Upper lobe of right lung (tissue), 1 donor: ENCODE data around the gene IL20. TPM values are rescaled to one million over a fixed set of nuclear protein-coding genes. Genes with fewer than 3 reads are reported as not detected.

Experiments used
- ATAC-seq: fragments of 200-7000 bp; cut with Tn5 transposase; one replicate; pipeline ENCODE4 v1.9.1; 2020; ENCODE audit warnings: mild to moderate bottlenecking, moderate library complexity
- DNase-seq: peaks from one replicate; pipeline ENCODE4 v3.0.0-alpha.2; 2020
- H3K27ac ChIP-seq: fragments of 200-600 bp; one replicate; pipeline ENCODE4 v1.8.0; 2022
- H3K27me3 ChIP-seq: fragments of 200-600 bp; one replicate; pipeline ENCODE4 v1.8.0; 2022; ENCODE audit warnings: mild to moderate bottlenecking
- H3K36me3 ChIP-seq: fragments of 200-600 bp; one replicate; pipeline ENCODE4 v1.8.0; 2022
- H3K4me1 ChIP-seq: fragments of 200-600 bp; one replicate; pipeline ENCODE4 v1.8.0; 2022
- H3K4me3 ChIP-seq: fragments of 200-600 bp; one replicate; pipeline ENCODE4 v1.8.0; 2022; ENCODE audit warnings: mild to moderate bottlenecking
- H3K9me3 ChIP-seq: fragments of 200-600 bp; one replicate; pipeline ENCODE4 v1.8.0; 2022
- intact Hi-C: fragments of 100-400 bp; cut with DNase I; formaldehyde crosslinking; loops from one replicate; pipeline ENCODE4 v1.11.0; 2022
- total RNA-seq: library from RNA; stranded (reverse); fragmentation: NEBNext Ultra II Directional; extraction: Animal tissue kit (Norgen Biotek cat#: 25700); gene quantifications from one replicate; pipeline ENCODE4 v1.2.1, GENCODE V29; 2021
- TF ChIP-seq, protein P1 (sequence below): fragments of 200-600 bp; IDR thresholded peaks from one replicate; pipeline ENCODE4 v1.8.0; 2022; ENCODE audit warnings: antibody characterized with exemption
- donor health status: DM: no; HTN: yes; CAD: no; lungs with severe emphysema.

The IL20 gene
- total RNA-seq, 1 donor from 2014 or later = not detected

DNA sequence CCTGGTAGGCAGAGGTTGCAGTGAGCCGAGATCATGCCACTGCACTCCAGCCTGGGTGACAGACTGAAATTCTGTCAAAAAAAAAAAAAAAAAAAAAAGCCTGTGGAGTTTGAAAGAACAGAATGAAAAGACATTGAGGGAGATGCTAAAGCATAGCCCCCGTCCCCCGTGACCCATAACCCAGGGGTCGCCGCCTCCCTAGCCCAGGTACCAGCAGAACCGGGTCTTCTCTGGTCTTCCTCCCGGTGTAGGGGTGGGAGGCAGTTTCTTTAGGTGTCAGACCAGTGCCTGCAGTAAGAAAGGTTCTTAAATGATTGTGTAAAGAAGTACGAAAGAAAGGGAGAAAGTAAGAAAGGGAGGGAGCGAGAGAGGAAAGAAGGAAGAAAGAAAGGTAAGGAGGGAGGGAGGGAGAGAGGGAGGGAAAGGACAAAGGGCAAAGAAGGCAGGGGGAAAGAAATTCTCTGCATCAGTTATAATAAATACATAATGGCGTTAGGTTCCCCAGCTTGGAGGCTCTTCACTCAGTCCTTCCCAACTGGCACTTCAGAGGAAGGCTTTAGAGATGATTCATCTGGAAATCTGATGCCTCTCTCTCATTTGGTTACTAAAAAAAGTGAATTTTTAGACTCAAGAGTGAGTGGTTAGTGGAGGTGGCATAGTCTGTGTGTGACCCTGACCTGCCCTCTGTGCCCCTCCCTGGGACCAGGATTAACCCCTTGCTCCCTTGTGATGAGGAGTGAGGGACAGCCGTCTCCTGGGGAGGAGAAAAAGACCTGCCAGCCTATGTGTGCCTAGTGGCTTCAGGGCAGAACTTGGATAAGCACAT lies 32.9 kb downstream of the IL20 start:
- TF ChIP-seq, protein P1, sequence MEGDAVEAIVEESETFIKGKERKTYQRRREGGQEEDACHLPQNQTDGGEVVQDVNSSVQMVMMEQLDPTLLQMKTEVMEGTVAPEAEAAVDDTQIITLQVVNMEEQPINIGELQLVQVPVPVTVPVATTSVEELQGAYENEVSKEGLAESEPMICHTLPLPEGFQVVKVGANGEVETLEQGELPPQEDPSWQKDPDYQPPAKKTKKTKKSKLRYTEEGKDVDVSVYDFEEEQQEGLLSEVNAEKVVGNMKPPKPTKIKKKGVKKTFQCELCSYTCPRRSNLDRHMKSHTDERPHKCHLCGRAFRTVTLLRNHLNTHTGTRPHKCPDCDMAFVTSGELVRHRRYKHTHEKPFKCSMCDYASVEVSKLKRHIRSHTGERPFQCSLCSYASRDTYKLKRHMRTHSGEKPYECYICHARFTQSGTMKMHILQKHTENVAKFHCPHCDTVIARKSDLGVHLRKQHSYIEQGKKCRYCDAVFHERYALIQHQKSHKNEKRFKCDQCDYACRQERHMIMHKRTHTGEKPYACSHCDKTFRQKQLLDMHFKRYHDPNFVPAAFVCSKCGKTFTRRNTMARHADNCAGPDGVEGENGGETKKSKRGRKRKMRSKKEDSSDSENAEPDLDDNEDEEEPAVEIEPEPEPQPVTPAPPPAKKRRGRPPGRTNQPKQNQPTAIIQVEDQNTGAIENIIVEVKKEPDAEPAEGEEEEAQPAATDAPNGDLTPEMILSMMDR = no peak
- no peaks in the 10 kb centered on the region for H3K9me3 ChIP-seq
- H3K4me3 ChIP-seq = no peak overlapping the region
- peaks cover 12% of the 10 kb centered on the region for H3K4me1 ChIP-seq
- no peak for ATAC-seq
- DNase-seq = no peak
- no peaks in the 10 kb centered on the region for H3K27me3 ChIP-seq
- no peaks in the 10 kb centered on the region for H3K36me3 ChIP-seq
- intact Hi-C loops = no loop called here
- no peak overlapping the region for H3K27ac ChIP-seq

DNA sequence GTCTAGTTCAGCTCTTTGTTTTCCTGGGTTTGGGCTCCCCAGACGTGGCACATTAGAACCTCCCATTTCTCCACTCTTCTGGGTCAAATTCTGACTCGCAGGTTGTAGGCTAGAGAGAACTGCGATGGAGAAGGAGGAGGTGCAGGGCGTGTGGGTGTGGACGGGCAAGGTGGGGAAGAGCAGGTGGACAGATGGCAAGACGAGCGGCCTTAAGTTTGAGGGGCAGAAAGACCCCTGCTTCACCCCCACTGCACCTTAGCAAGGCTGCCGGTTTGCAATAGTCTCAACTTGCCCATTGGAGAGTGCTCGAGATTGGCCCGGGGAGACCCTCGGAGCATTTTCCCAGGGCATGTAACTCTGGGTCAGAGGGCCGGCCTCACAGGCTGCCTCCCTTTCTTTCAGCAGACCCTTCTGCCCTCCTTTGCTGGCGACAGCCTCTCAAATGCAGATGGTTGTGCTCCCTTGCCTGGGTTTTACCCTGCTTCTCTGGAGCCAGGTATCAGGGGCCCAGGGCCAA lies 33.5 kb downstream of the IL20 start:
- H3K4me3 ChIP-seq = no peak overlapping the region
- peaks cover 12% of the 10 kb centered on the region for H3K4me1 ChIP-seq
- ATAC-seq (no peak), DNase-seq (no peak)
- no peaks in the 10 kb centered on the region for H3K27me3 ChIP-seq
- no peaks in the 10 kb centered on the region for H3K9me3 ChIP-seq
- no peak overlapping the region for H3K27ac ChIP-seq
- intact Hi-C loops = no loop called here
- TF ChIP-seq, protein P1 = no peak
- H3K36me3 ChIP-seq = peaks cover under 1% of the 10 kb centered on the region

DNA sequence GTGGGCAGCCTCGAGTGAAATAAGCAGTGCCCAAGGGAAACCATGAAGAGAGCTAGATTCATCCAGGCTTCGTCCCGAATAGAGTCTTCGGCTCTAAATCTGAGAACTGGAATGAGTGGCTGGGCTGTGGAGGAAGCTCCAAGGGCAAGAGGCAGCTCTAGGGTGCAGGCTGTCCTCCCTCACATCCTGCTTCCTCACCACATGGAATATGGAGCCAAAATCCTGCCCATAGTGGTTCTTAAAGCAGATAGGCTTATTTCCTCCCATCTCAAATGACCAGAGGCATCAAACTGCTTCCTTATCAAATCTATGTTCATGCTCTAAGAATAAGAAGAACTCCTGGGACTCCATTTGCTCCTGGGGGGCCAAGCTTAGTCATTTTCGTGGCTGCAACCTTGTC lies 34.3 kb downstream of the IL20 start:
- Histone ChIP-seq H3K36me3 (peaks cover 8% of the 10 kb centered on the region), H3K27me3 (no peaks in the 10 kb centered on the region), H3K27ac (no peak overlapping the region), H3K4me3 (no peak overlapping the region), H3K9me3 (no peaks in the 10 kb centered on the region), H3K4me1 (peaks cover 12% of the 10 kb centered on the region)
- TF ChIP-seq, protein P1 = no peak
- intact Hi-C loops = no loop called here
- DNase-seq = no peak
- ATAC-seq = no peak

DNA sequence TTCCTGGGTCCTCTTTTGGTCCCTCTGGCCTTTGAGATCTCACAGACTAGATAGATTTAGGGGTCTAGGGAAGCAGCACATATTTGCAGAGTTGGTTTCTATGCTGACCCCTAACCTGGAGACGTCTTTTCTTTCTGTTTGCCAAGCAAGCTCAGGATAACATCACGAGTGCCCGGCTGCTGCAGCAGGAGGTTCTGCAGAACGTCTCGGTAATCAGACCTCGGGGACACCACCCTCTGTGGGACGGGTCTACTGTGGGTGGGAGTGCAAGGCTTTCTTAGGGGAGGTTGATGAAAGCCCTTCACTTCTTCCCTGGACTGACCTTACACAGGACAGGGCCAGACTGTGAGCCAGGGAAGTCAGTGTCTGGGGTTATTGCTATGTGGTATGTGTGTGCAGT lies 34.7 kb downstream of the IL20 start:
- ATAC-seq (no peak), DNase-seq (no peak)
- Histone ChIP-seq H3K4me3 (no peak overlapping the region), H3K4me1 (peaks cover 12% of the 10 kb centered on the region), H3K27me3 (no peaks in the 10 kb centered on the region), H3K9me3 (no peaks in the 10 kb centered on the region), H3K36me3 (peaks cover 8% of the 10 kb centered on the region), H3K27ac (no peak overlapping the region)
- intact Hi-C loops = no loop called here
- TF ChIP-seq, protein P1 = no peak

DNA sequence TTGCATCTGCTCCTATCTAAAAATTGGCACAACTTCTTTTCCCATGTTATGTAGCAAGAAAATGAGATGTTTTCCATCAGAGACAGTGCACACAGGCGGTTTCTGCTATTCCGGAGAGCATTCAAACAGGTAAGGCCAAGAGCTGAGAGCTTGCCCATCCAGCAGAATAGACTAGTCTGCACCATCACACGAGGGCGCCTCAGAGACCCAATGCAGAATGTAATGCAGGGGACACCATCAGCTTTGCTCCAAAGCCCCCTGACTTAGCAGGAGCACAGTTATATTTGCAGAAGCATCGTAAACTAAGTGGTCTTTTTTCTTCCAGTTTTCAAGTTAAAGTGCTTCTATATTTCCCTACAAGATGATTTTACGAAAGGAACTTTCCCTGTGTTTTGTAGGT lies 36.5 kb downstream of the IL20 start:
- DNase-seq (no peak), ATAC-seq (no peak)
- H3K4me3 ChIP-seq = no peak overlapping the region
- H3K4me1 ChIP-seq = no peaks in the 10 kb centered on the region
- TF ChIP-seq, protein P1 = no peak
- H3K36me3 ChIP-seq = peaks cover 8% of the 10 kb centered on the region
- intact Hi-C loops = no loop called here
- H3K9me3 ChIP-seq = no peaks in the 10 kb centered on the region
- no peaks in the 10 kb centered on the region for H3K27me3 ChIP-seq
- no peak overlapping the region for H3K27ac ChIP-seq
